ENCODE measurements around the gene IL4. TPM values are rescaled to one million over a fixed set of nuclear protein-coding genes. Genes with fewer than 3 reads are reported as not detected.

IL4 gene
- polyA plus RNA-seq, 3 donors, result not detected

GRCh38 chr5:132668706-132669454 is 4.9 kb upstream of the IL4 start:
- H3K27ac ChIP-seq (ENCODE audit: low read depth, low read length), result no peak overlapping the region
- WGBS, 3 donors, result 87 to 90% (median 87%) methylated on average over 14 of the region's 14 CpGs

GRCh38 chr5:132669455-132669820 is 4.4 kb upstream of the IL4 start:
- WGBS, 3 donors, result 84 to 92% (median 90%) methylated on average over 7 of the region's 7 CpGs
- H3K27ac ChIP-seq (ENCODE audit: low read depth, low read length), result no peak overlapping the region

GRCh38 chr5:132669966-132670882 is 3.6 kb upstream of the IL4 start:
- H3K27ac ChIP-seq (ENCODE audit: low read depth, low read length), result no peak overlapping the region
- 86 to 93% (median 90%) methylated on average over 16 of the region's 16 CpGs for WGBS, 3 donors

- H3K27ac ChIP-seq (ENCODE audit: low read depth, low read length), result no peak overlapping the region
- 94 to 97% (median 96%) methylated on average over 3 of the region's 3 CpGs for WGBS, 3 donors
These were observed 2.8 kb upstream of the IL4 start for GRCh38 chr5:132671000-132671399.

GRCh38 chr5:132673488-132673887 is 301 bp upstream of the IL4 start:
- H3K27ac ChIP-seq (ENCODE audit: low read depth, low read length), result no peak overlapping the region
- WGBS, 3 donors, result 78 to 88% (median 80%) methylated on average over 1 of the region's 1 CpG

- H3K27ac ChIP-seq (ENCODE audit: low read depth, low read length), result no peak overlapping the region
- 71 to 80% (median 76%) methylated on average over 13 of the region's 13 CpGs for WGBS, 3 donors
These were observed 1.1 kb downstream of the IL4 start for GRCh38 chr5:132674671-132675506.

- WGBS, 3 donors, result 89 to 94% (median 94%) methylated on average over 11 of the region's 11 CpGs
- H3K27ac ChIP-seq (ENCODE audit: low read depth, low read length), result no peak overlapping the region
These were observed 2.3 kb downstream of the IL4 start for GRCh38 chr5:132675936-132676689.

- WGBS, 3 donors, result 55 to 64% (median 60%) methylated on average over 7 of the region's 7 CpGs
- H3K27ac ChIP-seq (ENCODE audit: low read depth, low read length), result no peak overlapping the region
These were observed 3.4 kb downstream of the IL4 start for GRCh38 chr5:132677191-132677590.

GRCh38 chr5:132677682-132678400 is 4.1 kb downstream of the IL4 start:
- no peak overlapping the region for H3K27ac ChIP-seq (ENCODE audit: low read depth, low read length)
- 85 to 92% (median 91%) methylated on average over 15 of the region's 15 CpGs for WGBS, 3 donors

- no peak overlapping the region for H3K27ac ChIP-seq (ENCODE audit: low read depth, low read length)
- 81 to 97% (median 86%) methylated on average over 1 of the region's 1 CpG for WGBS, 3 donors
These were observed 4.9 kb downstream of the IL4 start for GRCh38 chr5:132678735-132679134.

- no peak overlapping the region for H3K27ac ChIP-seq (ENCODE audit: low read depth, low read length)
- whole genome bisulfite sequencing, 3 donors, result 90 to 95% (median 92%) methylated on average over 7 of the region's 7 CpGs
These were observed 5.4 kb downstream of the IL4 start for GRCh38 chr5:132679166-132679565.

GRCh38 chr5:132679717-132680380 is 6.1 kb downstream of the IL4 start:
- WGBS, 3 donors, result 94 to 95% (median 94%) methylated on average over 15 of the region's 15 CpGs
- no peak overlapping the region for H3K27ac ChIP-seq (ENCODE audit: low read depth, low read length)

GRCh38 chr5:132680780-132681475 is 7.1 kb downstream of the IL4 start:
- H3K27ac ChIP-seq (ENCODE audit: low read depth, low read length), result no peak overlapping the region
- WGBS, 3 donors, result 83 to 95% (median 93%) methylated on average over 8 of the region's 8 CpGs

GRCh38 chr5:132681476-132681831 is 7.7 kb downstream of the IL4 start:
- no peak overlapping the region for H3K27ac ChIP-seq (ENCODE audit: low read depth, low read length)
- WGBS, 3 donors, result 86 to 92% (median 91%) methylated on average over 2 of the region's 2 CpGs

GRCh38 chr5:132681983-132682382 is 8.2 kb downstream of the IL4 start:
- WGBS, 3 donors, result 77 to 98% (median 93%) methylated on average over 4 of the region's 4 CpGs
- H3K27ac ChIP-seq (ENCODE audit: low read depth, low read length), result no peak overlapping the region

GRCh38 chr5:132684491-132684890 is 10.7 kb downstream of the IL4 start:
- 83 to 86% (median 85%) methylated on average over 6 of the region's 6 CpGs for WGBS, 3 donors
- no peak overlapping the region for H3K27ac ChIP-seq (ENCODE audit: low read depth, low read length)

All from adipose tissue (tissue), 3 donors.